GM19023 (cell line): ENCODE results near the gene ZNF507.

Experiments
- ATAC-seq: cut with Tn5 transposase; IDR thresholded peaks from one replicate; pipeline ENCODE4 v1.9.1; 2021; ENCODE audit warnings: mild to moderate bottlenecking, moderate library complexity; ENCODE audit not compliant: unreplicated experiment

ZNF507 gene

DNA sequence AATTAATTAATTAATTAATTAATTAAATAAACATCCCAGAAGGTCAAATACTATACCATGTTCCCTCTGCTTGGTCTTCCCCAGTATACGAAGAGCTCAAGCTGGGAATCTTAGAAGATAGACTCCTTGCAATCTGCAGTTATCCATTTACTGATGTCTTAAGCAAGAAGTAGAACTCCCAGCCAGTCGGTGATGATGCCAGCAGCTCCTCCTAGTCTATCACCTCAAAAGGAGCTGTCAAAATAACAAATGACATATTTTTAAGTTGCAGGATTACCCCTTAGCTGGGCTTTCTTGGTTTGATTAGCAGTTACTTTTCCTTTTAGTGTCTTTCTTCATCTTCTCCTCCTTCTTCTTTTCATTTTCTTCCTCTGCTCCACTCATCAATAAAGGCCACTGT is 6.0 kb upstream of the ZNF507 start:
- ATAC-seq, result no peak

DNA sequence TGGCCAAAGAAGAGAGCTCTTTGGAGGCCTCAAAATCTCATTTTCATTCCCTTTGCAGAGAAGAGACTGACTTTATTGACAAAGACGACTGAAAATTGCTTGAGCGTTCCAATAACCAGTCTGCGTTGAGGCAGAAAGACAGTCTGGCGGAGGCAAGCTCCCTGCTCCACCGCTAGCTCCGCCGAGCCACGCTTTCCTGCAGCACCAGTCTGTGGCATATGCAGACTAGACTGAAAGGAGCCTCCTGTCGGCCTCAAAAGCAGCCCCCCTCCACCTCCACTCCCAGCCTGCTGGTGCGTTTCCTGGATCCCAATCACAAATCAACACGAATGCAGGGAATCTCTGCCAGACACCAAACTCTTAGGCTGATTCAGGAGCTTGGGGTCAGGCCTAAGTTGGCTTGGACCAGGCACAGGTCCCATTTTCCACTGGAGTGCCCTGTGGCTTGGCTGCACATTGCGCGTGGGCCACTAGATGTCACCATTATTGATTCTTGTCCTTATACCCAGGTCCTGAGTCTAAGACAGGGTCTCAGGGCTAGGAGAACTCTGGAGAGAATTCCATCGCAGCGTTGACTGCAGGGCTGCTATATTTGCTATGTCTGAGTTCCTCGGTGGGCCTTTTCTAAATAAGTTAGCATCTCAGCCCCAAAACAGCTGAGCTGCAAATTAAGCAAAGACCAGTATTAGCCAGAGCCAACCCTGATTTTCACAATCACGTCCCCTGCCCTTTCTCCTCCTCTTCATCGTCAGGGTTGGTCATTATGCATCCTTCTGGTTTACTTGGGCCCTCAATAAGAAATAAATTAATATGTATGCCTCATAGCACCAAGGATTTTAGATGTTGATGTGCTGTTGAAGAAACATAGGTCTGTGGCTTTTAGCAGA is 5.2 kb upstream of the ZNF507 start:
- ATAC-seq, result peak; percentile 64

DNA sequence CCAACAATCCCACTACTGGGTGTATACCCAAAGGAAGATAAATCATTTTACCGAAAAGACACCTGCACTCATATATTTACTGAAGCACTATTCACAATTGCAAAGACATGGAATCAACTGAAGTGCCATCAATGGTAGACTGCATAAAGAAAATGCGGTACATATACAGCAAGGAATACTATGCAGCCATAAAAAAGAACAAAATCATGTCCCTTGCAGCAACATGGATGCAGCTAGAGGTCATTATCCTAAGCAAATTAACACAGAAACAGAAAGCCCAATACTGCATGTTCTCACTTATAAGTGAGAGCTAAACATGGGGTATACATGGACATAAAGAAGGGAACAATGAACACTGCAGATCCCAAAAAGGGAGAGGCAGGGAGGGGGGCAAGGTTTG is 2.7 kb upstream of the ZNF507 start:
- ATAC-seq, result no peak

DNA sequence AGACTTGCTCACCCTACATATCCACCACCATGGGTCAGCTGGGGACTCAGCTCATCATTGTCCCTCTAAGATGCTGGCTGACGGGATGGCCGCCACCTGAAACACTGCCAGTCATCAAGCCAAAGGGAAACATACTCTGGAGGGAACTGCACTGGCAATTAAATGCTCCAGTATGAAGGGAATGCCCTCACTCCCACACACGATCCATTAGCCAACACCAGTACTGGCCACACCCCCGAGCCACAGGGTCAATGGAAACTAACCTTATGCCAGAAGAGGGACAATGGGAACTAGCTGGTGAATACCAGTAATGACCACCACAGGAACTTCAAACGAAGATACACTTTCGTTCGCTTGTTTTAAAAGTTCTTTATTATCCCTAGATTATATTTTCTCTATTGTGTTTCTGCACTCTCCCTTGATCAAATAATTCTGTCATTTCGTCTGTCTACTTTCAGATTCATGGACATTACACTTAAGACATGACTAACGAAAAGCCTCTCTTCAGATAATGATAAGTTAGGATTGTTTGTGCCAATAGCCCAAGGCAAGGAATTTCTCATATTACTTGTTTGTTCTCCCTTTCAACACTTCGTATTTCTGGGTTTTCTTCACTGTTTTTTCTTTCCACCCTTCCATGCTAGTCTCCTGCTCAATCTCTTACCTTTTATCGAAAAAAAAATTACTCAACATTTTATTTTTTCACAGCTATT is 1.7 kb upstream of the ZNF507 start:
- ATAC-seq, result no peak

DNA sequence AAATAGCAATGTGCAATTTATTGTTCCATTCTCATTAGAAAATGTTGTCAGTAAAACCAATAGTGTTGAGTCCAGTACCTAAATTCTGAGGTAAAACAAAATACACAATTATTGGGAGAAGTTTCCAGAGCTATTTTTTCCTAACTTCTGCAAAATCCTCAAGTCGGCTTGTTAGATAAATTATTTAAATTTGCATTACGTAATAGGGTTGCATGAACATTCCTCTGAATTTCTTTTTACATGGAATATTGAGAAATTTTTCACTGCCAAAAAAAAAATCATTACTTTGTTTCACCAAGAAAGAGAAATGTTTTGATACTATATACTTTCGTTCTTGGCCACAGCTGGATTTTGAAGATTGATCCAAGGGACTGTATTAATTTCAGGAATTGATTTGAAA is 1.5 kb downstream of the ZNF507 start:
- no peak for ATAC-seq

DNA sequence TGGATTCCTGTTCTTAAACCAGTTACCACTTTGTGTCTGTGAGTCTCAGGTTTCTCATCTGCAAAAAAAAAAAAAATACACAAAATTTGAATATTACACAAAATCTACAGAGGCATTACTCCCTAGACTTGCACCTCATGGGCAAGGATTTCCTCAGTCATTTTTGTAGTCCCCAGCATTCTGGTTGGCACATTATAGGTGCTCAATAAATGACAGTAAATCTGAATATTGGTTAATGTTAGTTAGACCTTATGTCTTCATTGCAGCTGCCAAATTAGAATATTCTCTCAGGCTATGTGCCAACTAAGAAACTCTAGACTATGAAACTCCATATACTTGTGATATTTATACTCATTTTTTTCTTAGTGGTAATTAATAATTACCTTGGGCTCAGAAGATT is 2.2 kb downstream of the ZNF507 start:
- no peak for ATAC-seq

DNA sequence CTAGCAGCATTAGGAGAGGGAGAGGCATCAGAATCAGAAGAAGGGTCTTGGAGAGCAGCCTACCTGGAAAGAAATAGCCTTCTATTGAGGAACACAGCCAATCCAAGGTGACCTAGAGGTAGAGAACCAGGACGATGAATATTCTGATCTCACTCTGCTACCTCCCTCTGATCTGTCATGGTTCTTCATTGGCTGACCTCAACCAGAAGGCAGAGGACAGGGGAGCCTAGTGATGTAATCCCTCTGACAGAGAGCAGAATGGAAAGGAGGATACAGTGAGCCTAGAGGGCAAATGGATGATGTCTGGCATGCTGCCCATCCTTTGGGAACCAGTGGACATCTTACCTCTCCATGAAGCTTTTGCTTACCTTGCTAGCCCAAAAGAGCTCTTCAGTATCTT is 3.6 kb downstream of the ZNF507 start:
- no peak for ATAC-seq

DNA sequence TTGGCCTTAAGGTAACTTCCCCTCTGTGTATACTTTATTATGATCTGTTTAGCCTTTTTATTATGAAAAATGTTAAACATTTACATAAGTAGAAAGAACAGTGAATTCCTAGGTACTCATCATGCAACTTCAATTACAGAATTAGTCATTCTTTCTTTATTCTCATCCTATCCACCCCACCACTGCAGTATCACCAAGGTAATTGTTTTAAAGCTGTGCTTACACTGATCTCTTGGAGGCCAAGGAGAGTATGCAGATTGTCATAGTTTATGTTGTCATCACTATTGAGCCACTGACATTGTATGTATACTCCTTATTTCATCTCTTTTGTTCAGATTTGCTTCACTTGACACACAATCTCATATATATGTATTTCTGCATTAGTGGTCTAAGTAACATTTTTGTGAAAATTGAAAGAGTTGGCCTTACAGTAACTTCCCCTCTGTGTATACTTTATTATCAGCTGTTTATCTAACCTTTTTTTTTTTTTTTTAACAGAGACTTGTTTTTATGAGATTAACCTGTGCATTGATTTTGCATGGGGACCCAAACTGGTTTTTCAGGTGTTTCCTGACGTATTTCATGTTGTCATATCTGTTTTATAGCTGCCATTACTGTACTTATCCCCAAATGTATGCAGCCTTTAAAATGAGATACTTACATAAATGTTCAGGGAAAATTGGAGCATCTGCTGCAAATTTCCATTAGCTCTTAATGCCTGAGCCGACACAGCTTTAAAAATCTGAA is 4.5 kb downstream of the ZNF507 start:
- no peak for ATAC-seq

DNA sequence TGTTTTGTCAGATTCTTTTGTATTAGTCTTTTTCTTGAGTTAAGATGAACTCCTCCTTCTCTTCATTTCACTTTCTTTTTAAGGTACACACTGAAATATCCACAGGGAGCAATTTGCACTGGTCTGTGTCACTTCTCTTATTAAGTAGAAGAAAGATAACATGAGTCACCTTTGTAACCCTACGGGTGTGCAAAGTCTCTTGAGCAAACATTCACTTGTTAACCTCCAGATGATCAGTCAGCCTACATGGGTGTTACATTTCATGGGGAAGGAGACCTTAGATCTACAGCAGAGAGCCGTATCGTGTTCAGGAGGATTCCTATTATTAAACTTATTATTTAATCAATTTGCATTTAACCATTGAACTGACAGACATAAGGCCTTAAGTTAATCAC is 5.1 kb downstream of the ZNF507 start:
- ATAC-seq, result no peak

DNA sequence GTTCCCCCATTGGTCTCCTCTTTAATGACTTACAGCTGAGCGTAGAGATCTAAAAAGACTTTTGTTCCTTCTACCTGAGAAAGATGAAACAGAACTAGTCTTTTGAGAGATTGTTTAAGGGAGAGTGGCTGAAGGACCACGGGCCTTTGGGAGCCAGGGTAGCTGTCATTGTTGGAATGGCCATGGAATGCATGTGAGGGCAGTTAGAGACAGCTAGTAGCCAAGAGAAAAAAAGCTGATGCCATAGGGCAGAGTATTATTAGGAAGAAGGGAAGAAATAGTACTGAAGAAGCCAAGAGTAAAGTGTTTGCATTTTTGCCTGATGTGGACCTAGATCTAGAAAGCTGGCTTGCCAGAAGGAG is 5.6 kb downstream of the ZNF507 start:
- ATAC-seq, result no peak

DNA sequence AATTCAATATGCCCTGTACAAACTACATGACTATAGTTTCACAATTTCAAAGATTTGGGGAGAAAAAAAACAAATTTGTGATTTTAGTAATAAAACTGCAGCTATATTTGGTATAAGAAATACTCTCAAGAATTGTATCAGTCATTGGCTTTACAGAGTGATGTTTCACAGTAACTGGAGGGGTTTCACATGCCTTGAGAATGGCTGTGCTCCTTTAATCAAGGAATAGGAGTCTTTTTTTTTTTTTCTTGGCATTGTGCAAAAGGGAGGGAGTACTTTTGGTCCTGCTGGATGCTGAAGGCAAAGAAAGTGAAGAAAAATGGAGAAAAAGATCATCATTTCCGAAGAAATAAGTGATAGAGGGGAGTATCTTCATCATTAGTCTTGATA is 6.8 kb downstream of the ZNF507 start:
- no peak for ATAC-seq

DNA sequence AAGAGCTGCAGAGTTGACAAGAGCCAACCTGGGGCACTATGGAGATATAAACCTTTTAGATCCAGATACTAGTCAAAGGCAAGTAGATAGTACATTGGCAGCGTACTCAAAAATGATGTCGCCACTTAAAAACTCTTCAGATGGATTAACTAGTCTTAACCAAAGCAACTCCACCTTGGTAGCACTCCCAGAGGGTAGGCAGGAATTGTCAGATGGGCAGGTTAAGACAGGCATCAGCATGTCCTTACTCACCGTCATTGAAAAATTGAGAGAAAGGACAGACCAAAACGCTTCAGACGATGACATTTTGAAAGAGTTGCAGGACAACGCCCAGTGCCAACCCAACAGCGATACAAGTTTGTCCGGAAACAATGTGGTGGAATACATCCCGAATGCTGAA is 8.9 kb downstream of the ZNF507 start:
- ATAC-seq, result no peak

DNA sequence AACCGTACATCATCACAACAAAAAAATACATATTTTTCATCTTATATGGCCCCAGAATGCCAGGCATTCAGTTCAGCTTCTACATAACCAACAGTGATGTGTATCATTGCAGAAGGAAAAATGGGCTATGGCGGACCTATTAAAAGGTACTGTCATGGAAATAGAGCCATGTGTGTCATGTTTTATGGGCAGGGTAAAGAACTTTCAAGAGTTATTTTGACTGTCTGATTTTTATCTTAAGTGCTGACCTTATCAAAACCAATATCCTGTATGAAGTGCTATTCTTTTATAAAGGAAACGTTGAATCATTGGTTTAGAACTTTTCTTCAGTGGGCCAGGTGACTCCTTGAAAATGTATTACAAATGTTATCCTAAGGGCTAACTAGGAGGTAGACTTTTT is 9.9 kb downstream of the ZNF507 start:
- ATAC-seq, result no peak

DNA sequence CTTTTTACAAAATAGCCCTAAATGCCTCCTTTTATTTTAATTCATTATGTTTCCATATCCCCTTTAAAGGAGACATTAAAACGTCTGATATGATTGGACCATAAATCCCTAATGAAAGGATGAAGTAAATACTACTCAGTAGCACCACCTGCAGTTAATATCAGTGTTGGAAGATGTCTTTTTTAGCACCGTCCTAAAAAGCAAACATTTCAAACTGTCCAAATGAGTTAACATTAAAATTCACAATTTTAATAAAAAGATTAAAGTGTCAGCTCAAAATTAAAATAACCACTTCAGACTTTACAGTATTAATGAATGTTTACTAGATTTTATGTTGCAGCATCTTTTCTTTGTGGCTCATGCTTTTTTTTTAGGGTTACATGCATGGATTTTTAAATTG is 12.3 kb downstream of the ZNF507 start:
- ATAC-seq, result no peak

DNA sequence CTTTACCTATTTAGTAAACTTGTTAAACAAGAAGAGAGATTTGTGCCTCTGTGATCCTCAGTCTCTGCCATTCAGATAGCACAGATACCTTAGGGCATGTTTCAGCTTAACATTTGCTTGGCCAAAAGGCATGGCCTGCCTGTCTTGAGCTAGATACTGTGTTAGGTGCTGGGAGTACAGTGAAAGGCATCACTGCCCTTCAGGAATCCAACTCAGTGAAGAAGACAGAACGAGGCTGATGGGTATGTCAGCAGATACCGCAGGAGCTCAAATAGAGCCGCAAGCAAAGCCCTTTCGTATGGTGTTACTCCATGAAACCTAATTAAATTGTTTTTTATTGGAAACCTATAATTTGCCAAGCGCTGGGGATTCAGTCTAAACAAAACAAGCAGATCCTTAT is 12.9 kb downstream of the ZNF507 start:
- ATAC-seq, result no peak

DNA sequence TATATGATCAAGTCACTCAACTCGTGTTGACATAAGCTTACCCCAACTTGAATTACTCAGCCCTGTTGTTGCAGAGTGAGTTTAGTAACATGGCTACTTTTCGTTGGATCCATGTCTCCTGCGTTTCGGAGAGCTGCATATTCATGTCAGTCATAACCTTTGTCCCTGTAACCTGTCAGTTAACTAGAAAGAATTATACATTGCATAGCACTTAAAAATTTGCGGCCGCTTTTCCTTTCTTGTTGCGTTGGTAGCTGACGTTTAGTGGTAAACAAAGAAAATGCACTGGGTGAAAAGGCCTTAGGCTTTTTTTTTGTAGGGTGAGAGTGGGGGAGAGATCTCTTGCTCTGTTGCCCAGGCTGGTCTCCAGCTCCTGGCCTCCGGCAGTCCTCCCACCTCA is 14.2 kb downstream of the ZNF507 start:
- no peak for ATAC-seq

DNA sequence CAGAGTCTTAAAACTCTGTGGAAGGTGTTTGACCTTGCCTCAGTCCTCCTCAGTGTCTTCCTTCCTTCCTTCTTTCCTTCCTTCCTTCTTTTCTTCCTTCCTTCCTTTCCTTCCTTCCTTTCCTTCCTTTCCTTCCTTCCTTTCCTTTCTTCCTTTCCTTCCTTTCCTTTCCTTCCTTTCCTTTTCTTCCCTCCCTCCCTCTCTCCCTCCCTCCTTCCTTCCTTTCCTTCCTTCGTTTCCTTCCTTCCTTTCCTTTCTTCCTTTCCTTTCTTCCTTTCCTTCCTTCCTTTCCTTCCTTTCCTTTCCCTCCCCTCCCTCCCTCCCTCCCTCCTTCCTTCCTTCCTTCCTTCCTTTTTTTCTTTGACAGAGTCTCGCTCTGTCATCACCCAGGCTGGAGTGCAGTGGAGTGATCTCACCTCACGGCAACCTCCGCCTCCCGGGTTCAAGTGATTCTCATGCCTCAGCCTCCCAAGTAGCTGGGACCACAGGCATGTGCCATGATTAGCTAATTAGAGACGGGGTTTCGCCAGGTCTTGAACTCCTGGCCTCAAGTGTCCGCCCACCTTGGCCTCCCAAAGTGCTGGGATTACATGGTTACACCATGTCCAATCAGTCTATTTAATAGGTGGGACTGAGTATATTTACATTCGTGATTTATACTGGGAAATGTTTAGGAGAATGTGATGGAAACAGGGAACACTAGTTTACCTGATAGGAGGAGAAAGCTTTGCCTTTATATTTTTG is 16.3 kb downstream of the ZNF507 start:
- no peak for ATAC-seq

DNA sequence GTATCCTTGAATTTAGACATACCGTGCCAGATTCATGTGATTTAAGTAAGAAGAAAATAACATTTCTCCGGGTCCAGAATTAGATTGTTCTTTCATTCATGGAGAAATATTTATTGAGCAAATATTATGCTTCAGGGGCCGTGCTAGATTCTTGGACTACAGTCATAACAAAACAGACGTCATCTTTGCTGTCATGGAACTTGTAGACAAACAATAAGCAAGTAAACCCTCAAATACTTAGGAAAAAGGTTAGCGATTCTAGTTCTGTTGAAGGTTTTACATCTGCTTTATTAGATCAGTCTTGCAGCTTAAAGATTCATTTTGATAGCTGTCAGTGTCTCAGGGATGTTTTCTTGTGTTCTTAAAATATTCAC is 16.9 kb downstream of the ZNF507 start:
- no peak for ATAC-seq

DNA sequence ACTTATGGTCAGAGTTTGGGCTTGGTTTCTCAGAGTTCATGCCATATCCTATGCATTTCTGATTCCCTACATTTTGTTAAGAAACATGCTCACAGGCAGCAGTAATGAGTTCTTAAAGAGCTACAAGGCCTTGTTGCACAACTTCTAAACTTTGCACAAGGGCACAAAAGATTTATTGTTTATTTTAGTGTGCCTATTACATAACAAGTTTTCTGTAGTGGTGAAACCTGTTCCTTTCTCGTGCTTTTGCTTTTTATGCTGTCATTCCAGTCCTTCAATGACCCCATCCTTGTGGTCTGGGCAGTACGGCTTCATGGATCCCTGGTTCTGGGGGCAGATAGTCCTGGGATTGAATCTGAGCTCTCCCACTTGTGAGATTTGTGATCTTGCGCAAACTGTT is 17.8 kb downstream of the ZNF507 start:
- ATAC-seq, result no peak

DNA sequence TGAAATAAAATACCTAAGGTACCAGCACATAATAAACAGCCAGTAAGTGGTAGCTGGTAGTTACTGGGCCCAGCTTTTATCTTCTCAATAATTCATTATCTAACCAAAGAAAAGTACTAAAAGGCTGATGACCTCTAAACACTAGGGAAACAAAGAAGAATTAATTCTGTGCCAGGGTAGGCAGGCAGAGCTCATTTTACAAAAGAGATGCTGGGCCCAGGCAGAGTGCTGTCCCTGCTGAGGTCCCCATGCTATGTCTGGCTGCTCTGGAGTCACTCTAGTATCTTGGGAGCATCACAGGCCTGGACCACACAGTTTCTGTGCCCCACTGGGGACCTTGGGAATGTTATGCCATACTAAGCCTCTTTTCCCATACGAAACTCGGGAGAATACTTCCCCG is 18.2 kb downstream of the ZNF507 start:
- no peak for ATAC-seq

DNA sequence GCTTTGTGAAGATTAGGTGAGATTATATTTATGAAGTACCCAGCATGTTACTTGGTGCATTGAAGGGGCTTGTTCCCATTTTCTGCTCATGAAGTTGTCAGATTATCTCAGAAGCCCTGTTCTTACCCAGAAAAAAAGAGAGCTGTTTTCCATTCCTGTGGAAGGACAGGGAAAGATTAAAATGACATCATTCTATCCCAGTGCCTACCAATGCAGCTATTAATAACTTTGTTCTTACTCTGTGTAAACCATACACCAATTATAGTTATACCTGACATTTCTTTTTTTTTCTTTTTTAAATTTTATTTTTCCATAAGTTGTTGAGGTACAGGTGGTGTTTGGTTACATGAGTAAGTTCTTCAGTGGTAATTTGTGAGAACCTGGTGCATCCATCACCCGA is 18.6 kb downstream of the ZNF507 start:
- no peak for ATAC-seq
